Heart right ventricle (tissue), 16 donors: ENCODE measurements around the gene CEL. TPM values are rescaled to one million over a fixed set of nuclear protein-coding genes. Genes with fewer than 3 reads are reported as not detected.

ENCODE experiments used
- ATAC-seq, 8 donors: fragments of 200-7000 bp; cut with Tn5 transposase; one replicate each; pipeline ENCODE4 v1.9.1; 2020; ENCODE audit warnings: mild to moderate bottlenecking in 8 of 8, moderate library complexity in 8 of 8, moderate number of reproducible peaks in 1 of 8
- DNase-seq, 2 donors: peaks; one replicate each; pipeline ENCODE4 v3.0.0-alpha.2; 2020
- H3K27ac ChIP-seq, 10 donors: fragments of 200-600 bp; sonication (generic) in 2 of 10; one replicate each; pipeline versions ENCODE4 v1.5.0 to v1.8.0; 2020 to 2022; ENCODE audit warnings: mild to moderate bottlenecking in 3 of 10
- H3K27me3 ChIP-seq, 7 donors: fragments of 200-600 bp; one replicate each; pipeline ENCODE4 v1.8.0; 2021 to 2022; ENCODE audit warnings: mild to moderate bottlenecking in 2 of 7
- H3K36me3 ChIP-seq, 9 donors: fragments of 200-600 bp; sonication (generic) in 1 of 9; one replicate each; pipeline versions ENCODE4 v1.5.0 to v1.8.0; 2020 to 2022; ENCODE audit warnings: mild to moderate bottlenecking in 2 of 9
- H3K4me1 ChIP-seq, 9 donors: fragments of 200-600 bp; sonication (generic) in 1 of 9; one replicate each; pipeline versions ENCODE4 v1.5.0 to v1.8.0; 2020 to 2022; ENCODE audit warnings: mild to moderate bottlenecking in 4 of 9
- H3K4me3 ChIP-seq, 10 donors: fragments of 200-600 bp; sonication (generic) in 2 of 10; one replicate each; pipeline versions ENCODE4 v1.5.0 to v1.8.0; 2020 to 2022; ENCODE audit warnings: mild to moderate bottlenecking in 7 of 10, moderate library complexity in 2 of 10
- H3K9me3 ChIP-seq, 11 donors: fragments of 200-600 bp in 10 of 11; sonication (generic) in 2 of 11; one replicate each; pipeline versions ENCODE4 v1.5.0 to v1.8.0; 2013 to 2022; ENCODE audit warnings: mild to moderate bottlenecking in 2 of 11, control low read depth in 1 of 11, moderate library complexity in 1 of 11
- CTCF ChIP-seq, 9 donors: fragments of 200-600 bp; sonication (generic) in 2 of 9; IDR thresholded peaks; one replicate each; pipeline versions ENCODE4 v1.5.0 to v1.8.0; 2021 to 2022; ENCODE audit warnings: antibody characterized with exemption in 9 of 9, mild to moderate bottlenecking in 5 of 9, moderate library complexity in 1 of 9
- WGBS, 2 donors: extraction: QIAGEN DNeasy Blood & Tissue Kit; methylation state at CpG; one replicate each; pipeline ENCODE4 v1.1.7; 2013; ENCODE audit warnings: inconsistent platforms in 1 of 2; 5-methylcytosine and 5-hydroxymethylcytosine counted together
- intact Hi-C, 10 donors: fragments of 100-400 bp; cut with DNase I; formaldehyde crosslinking; loops; one replicate each; pipeline versions ENCODE4 v1.11.1 to v1.14.2; 2022
- polyA plus RNA-seq, 2 donors: library from polyadenylated mRNA; stranded (reverse); fragments of 200-250 nt; gene quantifications; one replicate each; pipeline ENCODE4 v1.2.3, GENCODE V29; 2013
- total RNA-seq, 10 donors: library from RNA; stranded (reverse); fragmentation: NEBNext Ultra II Directional in 3 of 10; extraction: Animal tissue kit (Norgen Biotek cat#: 25700) in 3 of 10; gene quantifications; one replicate each; pipeline versions ENCODE4 v1.2.1 to v1.2.4, GENCODE V29; 2021 to 2023
- donor health status: Arrhythmogenic right ventricular cardiomyopathy.
- donor health status: ischemic (EF 13 %, LVEDD 7.1; RV severe dilation, severe dysfunction).
- donor health status: healthy with polysubstance abuse.
- donor health status: DM: no; HTN: yes; CAD: no.
- donor health status: DM: no; HTN: no; CAD: no.
- donor health status: ischemic (EF 25% LVEDD 6.9; RV normal size, moderate dysfunction).
- donor health status: ischemic (EF 25% LVEDD 5.7; RV mildly dilated, moderate dysfunction).
- donor health status: healthy.
- donor health status: DM: yes; HTN: yes; CAD: no.
- donor health status: Ischemic cardiomyopathy.
- donor health status: ischemic (EF 35%, LVEDD 5.7; RV mildly dilated, moderate dysfunction).
- donor health status: nonischemic (EF 11% LVEDD 7.7; RV severe dilation, severe dysfunction).
- donor health status: DM: yes; HTN: yes; CAD: no.
- donor health status: PGD.
- donor health status: ischemic (EF 29% LVEDD 5.4; RV normal size, mild dysfunction).
- donor health status: nonischemic (EF 23%, LVEDD 6.1; RV moderate dilation, normal function).

CEL gene
- total and polyA plus RNA-seq, 12 donors = 1.5 to 10.1 (median 2.8) TPM

GRCh38 chr9:133050142-133050541 is 11.6 kb upstream of the CEL start:
- peaks cover 0 to 17% (median 5%) of the 10 kb centered on the region in 9 donors for H3K4me1 ChIP-seq
- DNase-seq (no peak), ATAC-seq (no peak)
- 90% methylated on average over 6 of the region's 6 CpGs for WGBS, 2 donors
- H3K4me3 ChIP-seq = no peak overlapping the region
- H3K36me3 ChIP-seq = peaks cover 0 to 98% (median 25%) of the 10 kb centered on the region in 9 donors
- H3K27me3 ChIP-seq = no peaks in the 10 kb centered on the region
- no peak overlapping the region for H3K27ac ChIP-seq
- TF ChIP-seq CTCF (IDR thresholded peaks at IDR 0.05) = no peak
- no peaks in the 10 kb centered on the region for H3K9me3 ChIP-seq
- intact Hi-C loops = loop anchor here in 2 of 10 donors (5.0 to 10.0 kb wide), 2 partner anchors 95 to 97 kb away; no protein-coding TSS in a partner anchor

- Histone ChIP-seq H3K36me3 (peaks cover 0 to 98% (median 25%) of the 10 kb centered on the region in 9 donors), H3K9me3 (no peaks in the 10 kb centered on the region), H3K4me3 (no peak overlapping the region), H3K4me1 (peaks cover 0 to 23% (median 8%) of the 10 kb centered on the region in 9 donors), H3K27me3 (no peaks in the 10 kb centered on the region), H3K27ac (no peak overlapping the region)
- ATAC-seq (no peak), DNase-seq (no peak)
- TF ChIP-seq CTCF (IDR thresholded peaks at IDR 0.05) = no peak
- intact Hi-C loops = loop anchor here in 2 of 10 donors (5.0 to 10.0 kb wide), 2 partner anchors 94 to 97 kb away; no protein-coding TSS in a partner anchor
- 84% methylated on average over 10 of the region's 10 CpGs for WGBS, 2 donors
Measured at GRCh38 chr9:133050781-133051180, 11.0 kb upstream of the CEL start.

- ATAC-seq (no peak), DNase-seq (no peak)
- H3K36me3 ChIP-seq = peaks cover 0 to 98% (median 25%) of the 10 kb centered on the region in 9 donors
- 93 to 94% methylated on average over 20 of the region's 20 CpGs for WGBS, 2 donors
- H3K27ac ChIP-seq = no peak overlapping the region
- peaks cover 0 to 25% (median 8%) of the 10 kb centered on the region in 9 donors for H3K4me1 ChIP-seq
- TF ChIP-seq CTCF (IDR thresholded peaks at IDR 0.05) = no peak
- no peaks in the 10 kb centered on the region for H3K9me3 ChIP-seq
- intact Hi-C loops = loop anchor here in 2 of 10 donors (5.0 to 10.0 kb wide), 2 partner anchors 93 to 96 kb away; no protein-coding TSS in a partner anchor
- no peaks in the 10 kb centered on the region for H3K27me3 ChIP-seq
- no peak overlapping the region for H3K4me3 ChIP-seq
Measured at GRCh38 chr9:133051281-133051900, 10.4 kb upstream of the CEL start.

- intact Hi-C loops = loop anchor here in 2 of 10 donors (5.0 to 10.0 kb wide), 2 partner anchors 93 to 95 kb away; no protein-coding TSS in a partner anchor
- Histone ChIP-seq H3K27me3 (no peaks in the 10 kb centered on the region), H3K27ac (no peak overlapping the region), H3K4me1 (peaks cover 0 to 25% (median 8%) of the 10 kb centered on the region in 9 donors), H3K36me3 (peaks cover 0 to 98% (median 26%) of the 10 kb centered on the region in 9 donors), H3K4me3 (no peak overlapping the region), H3K9me3 (no peaks in the 10 kb centered on the region)
- WGBS, 2 donors = 90 to 93% methylated on average over 9 of the region's 9 CpGs
- no peak for DNase-seq
- no peak for TF ChIP-seq CTCF (IDR thresholded peaks at IDR 0.05)
- ATAC-seq = no peak
Measured at GRCh38 chr9:133051966-133052539, 9.7 kb upstream of the CEL start.
